Calu3 (cell line): ENCODE data around the gene MGST2. TPM values are rescaled to one million over a fixed set of nuclear protein-coding genes. Genes with fewer than 3 reads are reported as not detected.
A peak's percentile ranks its signal among the peaks of the same experiment; 100 is the strongest.

Source experiments
- BruUV-seq: library from RNA; stranded (reverse); fragments of 400-500 nt; replicated peaks from 2 replicates; lab custom pipeline; 2021; lab: Mats Ljungman, UMichigan
- CTCF ChIA-PET: fragments of 300-600 bp; sonication (Branson Sonifier 250); formaldehyde crosslinking; loops from one replicate; lab custom pipeline; 2022; ENCODE audit warnings: antibody characterized with exemption; lab: Charles Lee
- DNase-seq: peaks from one replicate; pipeline ENCODE4 v3.0.0; 2022
- H3K27ac Mint-ChIP-seq: one replicate; pipeline ENCODE4 v1.8.0; 2022; ENCODE audit warnings: mixed read lengths; ENCODE audit not compliant: unreplicated experiment
- H3K27me3 Mint-ChIP-seq: one replicate; pipeline ENCODE4 v1.8.0; 2022; ENCODE audit warnings: mixed read lengths; ENCODE audit not compliant: unreplicated experiment
- H3K36me3 Mint-ChIP-seq: one replicate; pipeline ENCODE4 v1.8.0; 2022; ENCODE audit warnings: mild to moderate bottlenecking, moderate library complexity, mixed read lengths; ENCODE audit not compliant: insufficient read depth, unreplicated experiment
- H3K4me1 Mint-ChIP-seq: one replicate; pipeline ENCODE4 v1.8.0; 2022; ENCODE audit warnings: mild to moderate bottlenecking, low read depth, mixed read lengths; ENCODE audit not compliant: unreplicated experiment
- H3K4me3 Mint-ChIP-seq: one replicate; pipeline ENCODE4 v1.8.0; 2022; ENCODE audit warnings: mild to moderate bottlenecking, low read depth, moderate library complexity, mixed read lengths; ENCODE audit not compliant: unreplicated experiment
- H3K9me3 Mint-ChIP-seq: one replicate; pipeline ENCODE4 v1.8.0; 2022; ENCODE audit warnings: low read depth, mixed read lengths; ENCODE audit not compliant: unreplicated experiment
- intact Hi-C: fragments of 100-400 bp; cut with micrococcal nuclease; formaldehyde crosslinking; loops from one replicate; pipeline ENCODE4 v1.10.0; 2022; ENCODE audit not compliant: unreplicated experiment
- total RNA-seq: library from RNA; stranded (reverse); gene quantifications from 2 replicates; pipeline ENCODE4 v1.2.3, GENCODE V29; 2022
- TF ChIP-seq, protein P1 (sequence below): fragments of 200-600 bp; IDR thresholded peaks from one replicate; pipeline ENCODE4 v1.8.0; 2022; ENCODE audit warnings: antibody characterized with exemption; ENCODE audit not compliant: unreplicated experiment

Gene MGST2
- total RNA-seq, 1 experiment from 2014 or later = 31.9 TPM

DNA sequence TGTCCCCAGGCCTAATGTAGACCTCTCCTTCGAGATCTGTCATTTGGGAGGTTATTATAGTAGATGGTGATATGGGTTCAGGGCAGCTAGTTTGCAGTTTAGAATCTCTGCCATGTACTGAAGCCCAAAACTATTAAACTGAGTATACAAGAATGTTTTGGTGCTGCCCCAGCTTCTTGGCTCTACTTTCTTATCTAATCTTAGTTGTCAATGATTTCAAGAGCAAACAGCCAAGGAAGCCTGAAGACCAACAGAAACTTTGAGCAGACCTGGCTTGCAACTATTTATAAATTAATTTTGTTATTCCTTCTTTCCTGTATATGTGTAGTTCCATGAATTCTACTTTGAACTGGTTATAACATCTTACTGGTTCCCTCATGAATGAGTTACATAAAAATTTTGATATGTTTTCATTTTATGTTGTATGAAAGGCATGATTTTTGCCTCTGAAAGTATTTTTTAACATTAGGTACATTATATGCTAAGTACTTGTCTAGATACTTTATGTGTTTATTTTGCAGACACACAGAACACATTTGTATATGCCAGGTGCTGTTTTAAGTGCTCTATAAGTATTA is 2.0 kb upstream of the MGST2 start:
- Mint-ChIP-seq H3K27ac (no peak overlapping the region), H3K9me3 (no peaks in the 10 kb centered on the region), H3K27me3 (no peaks in the 10 kb centered on the region), H3K4me3 (no peak overlapping the region), H3K4me1 (peaks cover 17% of the 10 kb centered on the region), H3K36me3 (peaks cover 20% of the 10 kb centered on the region)
- intact Hi-C loops = no loop called here
- DNase-seq = no peak
- BruUV-seq = no TSS peak
- TF ChIP-seq, protein P1, sequence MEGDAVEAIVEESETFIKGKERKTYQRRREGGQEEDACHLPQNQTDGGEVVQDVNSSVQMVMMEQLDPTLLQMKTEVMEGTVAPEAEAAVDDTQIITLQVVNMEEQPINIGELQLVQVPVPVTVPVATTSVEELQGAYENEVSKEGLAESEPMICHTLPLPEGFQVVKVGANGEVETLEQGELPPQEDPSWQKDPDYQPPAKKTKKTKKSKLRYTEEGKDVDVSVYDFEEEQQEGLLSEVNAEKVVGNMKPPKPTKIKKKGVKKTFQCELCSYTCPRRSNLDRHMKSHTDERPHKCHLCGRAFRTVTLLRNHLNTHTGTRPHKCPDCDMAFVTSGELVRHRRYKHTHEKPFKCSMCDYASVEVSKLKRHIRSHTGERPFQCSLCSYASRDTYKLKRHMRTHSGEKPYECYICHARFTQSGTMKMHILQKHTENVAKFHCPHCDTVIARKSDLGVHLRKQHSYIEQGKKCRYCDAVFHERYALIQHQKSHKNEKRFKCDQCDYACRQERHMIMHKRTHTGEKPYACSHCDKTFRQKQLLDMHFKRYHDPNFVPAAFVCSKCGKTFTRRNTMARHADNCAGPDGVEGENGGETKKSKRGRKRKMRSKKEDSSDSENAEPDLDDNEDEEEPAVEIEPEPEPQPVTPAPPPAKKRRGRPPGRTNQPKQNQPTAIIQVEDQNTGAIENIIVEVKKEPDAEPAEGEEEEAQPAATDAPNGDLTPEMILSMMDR = no peak
- CTCF ChIA-PET = interaction anchor here (0.5 kb wide), 1 partner anchor 313 kb away, joined by 3 read pairs; no protein-coding TSS in a partner anchor

DNA sequence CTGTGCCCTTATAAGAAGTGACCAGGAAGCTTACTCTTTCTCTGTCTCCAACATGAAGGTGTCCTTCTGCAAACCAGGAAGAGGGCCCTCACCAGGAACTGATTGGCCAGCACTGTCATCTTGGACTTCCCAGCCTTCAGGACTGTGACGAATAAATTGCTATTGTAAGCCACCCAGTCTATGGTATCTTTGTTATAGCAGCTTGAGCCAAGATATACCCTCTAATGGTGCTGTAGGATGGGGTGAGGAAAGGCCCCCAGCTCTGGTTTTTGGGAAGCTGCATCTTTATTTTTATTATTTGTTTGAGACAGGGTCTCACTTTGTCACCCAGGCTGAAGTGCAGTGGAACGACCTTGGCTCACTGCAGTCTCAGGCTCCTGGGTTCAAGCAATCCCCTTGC is 1.2 kb upstream of the MGST2 start:
- no peak for DNase-seq
- H3K27ac Mint-ChIP-seq = no peak overlapping the region
- H3K36me3 Mint-ChIP-seq = peaks cover 20% of the 10 kb centered on the region
- no peak overlapping the region for H3K4me3 Mint-ChIP-seq
- H3K9me3 Mint-ChIP-seq = no peaks in the 10 kb centered on the region
- H3K27me3 Mint-ChIP-seq = no peaks in the 10 kb centered on the region
- CTCF ChIA-PET = interaction anchor here (2.9 kb wide), 1 partner anchor 7 kb away, joined by 17 read pairs; no protein-coding TSS in a partner anchor
- TF ChIP-seq, protein P1 = no peak
- BruUV-seq = no TSS peak
- peaks cover 22% of the 10 kb centered on the region for H3K4me1 Mint-ChIP-seq
- intact Hi-C loops = no loop called here

DNA sequence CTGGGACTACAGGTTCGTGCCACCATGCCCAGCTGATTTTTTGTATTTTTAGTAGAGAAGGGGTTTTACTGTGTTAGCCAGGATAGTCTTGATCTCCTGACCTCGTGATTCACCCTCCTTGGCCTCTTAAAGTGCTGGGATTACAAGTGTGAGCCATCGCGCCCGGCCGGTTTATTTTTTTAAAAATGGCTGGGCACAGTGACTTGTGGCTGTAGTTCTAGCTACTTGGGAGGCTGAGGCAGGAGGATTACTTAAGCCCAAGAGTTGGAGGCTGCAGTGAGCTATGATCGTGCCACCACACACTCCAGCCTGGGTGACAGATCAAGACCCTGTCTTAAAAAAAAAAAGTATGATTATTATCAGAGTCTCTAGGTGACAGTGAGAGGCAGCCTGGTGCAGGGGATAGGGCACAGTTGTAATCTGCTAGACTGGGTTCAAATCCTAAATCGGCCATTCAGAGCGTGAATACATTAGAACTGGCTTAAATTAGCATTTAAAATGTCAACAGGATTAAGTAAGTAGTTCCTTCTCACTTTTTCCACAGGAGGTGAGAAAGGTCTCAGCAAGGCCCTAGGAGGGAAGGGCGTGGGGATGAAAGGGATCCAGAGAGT is 435 bp upstream of the MGST2 start:
- Mint-ChIP-seq H3K27me3 (no peaks in the 10 kb centered on the region), H3K9me3 (no peaks in the 10 kb centered on the region), H3K4me1 (peaks cover 28% of the 10 kb centered on the region), H3K27ac (peak overlapping the region; percentile 85), H3K36me3 (peaks cover 20% of the 10 kb centered on the region), H3K4me3 (peak overlapping the region; percentile 75)
- CTCF ChIA-PET = interaction anchor here (0.5 to 2.9 kb wide), 2 partner anchors 8 to 92 kb away, joined by 7 to 17 read pairs; no protein-coding TSS in a partner anchor
- BruUV-seq = no TSS peak
- TF ChIP-seq, protein P1 = no peak
- intact Hi-C loops = no loop called here
- no peak for DNase-seq

DNA sequence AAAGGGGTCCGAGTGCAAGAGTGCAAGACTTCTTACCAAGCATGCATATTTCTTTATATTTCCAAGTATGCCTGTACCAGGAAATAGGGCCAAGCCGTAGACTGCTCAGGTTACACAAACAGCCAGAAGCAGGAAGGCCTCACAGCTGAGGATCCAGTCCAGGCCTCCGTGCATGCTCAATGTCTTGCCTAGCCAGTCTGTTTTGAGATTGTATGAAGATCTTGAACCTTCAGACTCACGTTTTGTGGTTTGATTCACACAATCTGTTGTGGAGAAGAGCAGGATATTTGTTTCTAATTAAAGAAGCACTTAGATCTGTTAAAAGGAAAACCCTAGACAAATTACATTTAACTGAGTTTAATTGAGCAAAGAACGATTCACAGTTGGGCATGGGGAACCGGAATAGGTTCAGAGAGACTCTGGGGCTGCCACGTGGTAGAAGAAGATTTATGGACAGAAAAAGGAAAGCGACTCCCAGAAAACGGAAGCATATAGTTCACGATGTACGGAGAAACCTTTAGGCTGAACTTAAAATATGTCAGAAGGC is 1.2 kb downstream of the MGST2 start:
- no peaks in the 10 kb centered on the region for H3K27me3 Mint-ChIP-seq
- TF ChIP-seq, protein P1 = no peak
- H3K36me3 Mint-ChIP-seq = peaks cover 20% of the 10 kb centered on the region
- no peaks in the 10 kb centered on the region for H3K9me3 Mint-ChIP-seq
- no TSS peak for BruUV-seq
- intact Hi-C loops = no loop called here
- CTCF ChIA-PET = interaction anchor here (1.2 to 2.9 kb wide), 3 partner anchors 10 to 693 kb away, joined by 3 to 17 read pairs (median 6); no protein-coding TSS in a partner anchor
- H3K4me1 Mint-ChIP-seq = peaks cover 28% of the 10 kb centered on the region
- peak overlapping the region; percentile 75 for H3K4me3 Mint-ChIP-seq
- peak; percentile 49 for DNase-seq
- H3K27ac Mint-ChIP-seq = peak overlapping the region; percentile 85
